Sigmoid colon (tissue), 7 donors: ENCODE data around the gene IFNAR2. TPM values are rescaled to one million over a fixed set of nuclear protein-coding genes. Genes with fewer than 3 reads are reported as not detected.

Experiments used
- DNase-seq: peaks from one replicate; pipeline ENCODE4 v3.0.0-alpha.2; 2019
- H3K27ac ChIP-seq, 4 donors: fragments of 200-600 bp; sonication (generic); one replicate each; pipeline ENCODE4 v1.5.1; 2016 to 2019; ENCODE audit warnings: mild to moderate bottlenecking in 1 of 4
- H3K27me3 ChIP-seq, 3 donors: fragments of 200-600 bp; sonication (generic); one replicate each; pipeline ENCODE4 v1.5.1; 2019; ENCODE audit warnings: mild to moderate bottlenecking in 1 of 3
- H3K36me3 ChIP-seq, 4 donors: fragments of 200-600 bp; sonication (generic); one replicate each; pipeline ENCODE4 v1.5.1; 2016 to 2019
- H3K4me1 ChIP-seq, 4 donors: fragments of 200-600 bp; sonication (generic); one replicate each; pipeline ENCODE4 v1.5.1; 2017 to 2019
- H3K4me3 ChIP-seq, 4 donors: fragments of 200-600 bp; sonication (generic); one replicate each; pipeline ENCODE4 v1.5.1; 2017 to 2019; ENCODE audit warnings: mild to moderate bottlenecking in 2 of 4, moderate library complexity in 1 of 4
- H3K9me3 ChIP-seq, 4 donors: fragments of 200-600 bp in 3 of 4; sonication (generic) in 3 of 4; one replicate each; pipeline versions ENCODE4 v1.5.1 to v1.6.1; 2013 to 2019
- EP300 ChIP-seq, 4 donors: sonication (generic); formaldehyde crosslinking; IDR thresholded peaks; one replicate each; pipeline ENCODE4 v1.6.1; 2017; ENCODE audit warnings: antibody characterized with exemption in 4 of 4
- POLR2A ChIP-seq, 2 donors: fragments of 450-650 bp; IDR thresholded peaks; one replicate each; pipeline ENCODE4 v1.6.1; 2016; ENCODE audit warnings: antibody characterized with exemption in 2 of 2, mild to moderate bottlenecking in 2 of 2, moderate library complexity in 2 of 2
- POLR2AphosphoS5 ChIP-seq, 4 donors: sonication (generic); formaldehyde crosslinking; IDR thresholded peaks; one replicate each; pipeline ENCODE4 v1.6.1; 2017; ENCODE audit warnings: antibody characterized with exemption in 4 of 4
- WGBS, 2 donors: extraction: QIAGEN DNeasy Blood & Tissue Kit; methylation state at CpG; one replicate each; pipeline ENCODE4 v1.1.7; 2013; 5-methylcytosine and 5-hydroxymethylcytosine counted together
- intact Hi-C: fragments of 100-400 bp; cut with DNase I; formaldehyde crosslinking; loops from one replicate; pipeline ENCODE4 v1.15.1; 2023
- polyA plus RNA-seq, 3 donors: library from polyadenylated mRNA; stranded (reverse); fragments of 200-250 nt; gene quantifications; one replicate each; pipeline ENCODE4 v1.2.3, GENCODE V29; 2013
- total RNA-seq, 4 donors: library from RNA; depleted of rRNA; stranded (reverse); fragments of >200 nt; gene quantifications; one replicate each; pipeline ENCODE4 v1.1.0, GENCODE V29; 2016
- TF ChIP-seq, protein P1 (sequence below), 4 experiments: fragments of 450-650 bp in 3 of 4; fragments of 200-600 bp in 1 of 4; IDR thresholded peaks; one replicate each; pipeline ENCODE4 v1.5.1; 2016 to 2019; ENCODE audit warnings: antibody characterized with exemption in 4 of 4, mild to moderate bottlenecking in 3 of 4, moderate library complexity in 2 of 4
- donor health status: healthy with polysubstance abuse.
- donor health status: Bipolar disorder and iron deficiency.
- donor health status: healthy.

Gene IFNAR2
- total and polyA plus RNA-seq, 7 donors: 6.6 to 19.0 (median 11.1) TPM

DNA sequence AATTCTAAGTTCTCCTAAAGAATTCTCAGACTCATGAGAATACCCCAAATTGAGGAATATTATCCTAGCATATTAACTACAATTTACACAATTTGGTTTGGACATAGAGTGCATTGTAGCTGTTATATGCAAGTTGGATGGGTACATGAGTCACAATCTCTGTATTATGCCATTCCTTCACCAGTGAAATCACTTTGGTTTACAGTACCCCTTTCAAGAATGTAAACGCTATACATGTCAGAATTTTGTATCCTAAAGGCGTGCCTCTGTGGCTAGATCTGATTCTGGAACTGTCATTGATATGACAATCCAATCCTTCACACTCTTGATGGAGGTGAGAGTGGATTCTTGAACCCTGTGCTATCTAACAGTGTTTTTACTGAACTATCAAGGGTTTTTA lies 29.7 kb downstream of the IFNAR2 start:
- no peak for DNase-seq
- TF ChIP-seq POLR2AphosphoS5 (IDR thresholded peaks at IDR 0.05): no peak
- TF ChIP-seq, protein P1, sequence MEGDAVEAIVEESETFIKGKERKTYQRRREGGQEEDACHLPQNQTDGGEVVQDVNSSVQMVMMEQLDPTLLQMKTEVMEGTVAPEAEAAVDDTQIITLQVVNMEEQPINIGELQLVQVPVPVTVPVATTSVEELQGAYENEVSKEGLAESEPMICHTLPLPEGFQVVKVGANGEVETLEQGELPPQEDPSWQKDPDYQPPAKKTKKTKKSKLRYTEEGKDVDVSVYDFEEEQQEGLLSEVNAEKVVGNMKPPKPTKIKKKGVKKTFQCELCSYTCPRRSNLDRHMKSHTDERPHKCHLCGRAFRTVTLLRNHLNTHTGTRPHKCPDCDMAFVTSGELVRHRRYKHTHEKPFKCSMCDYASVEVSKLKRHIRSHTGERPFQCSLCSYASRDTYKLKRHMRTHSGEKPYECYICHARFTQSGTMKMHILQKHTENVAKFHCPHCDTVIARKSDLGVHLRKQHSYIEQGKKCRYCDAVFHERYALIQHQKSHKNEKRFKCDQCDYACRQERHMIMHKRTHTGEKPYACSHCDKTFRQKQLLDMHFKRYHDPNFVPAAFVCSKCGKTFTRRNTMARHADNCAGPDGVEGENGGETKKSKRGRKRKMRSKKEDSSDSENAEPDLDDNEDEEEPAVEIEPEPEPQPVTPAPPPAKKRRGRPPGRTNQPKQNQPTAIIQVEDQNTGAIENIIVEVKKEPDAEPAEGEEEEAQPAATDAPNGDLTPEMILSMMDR (IDR thresholded peaks at IDR 0.05): no peak
- TF ChIP-seq POLR2A (IDR thresholded peaks at IDR 0.05): no peak
- no peak for TF ChIP-seq EP300 (IDR thresholded peaks at IDR 0.05)
- Histone ChIP-seq H3K9me3 (no peaks in the 10 kb centered on the region), H3K36me3 (peaks cover 0 to 53% (median 19%) of the 10 kb centered on the region in 4 donors), H3K27ac (no peak overlapping the region), H3K4me3 (no peak overlapping the region), H3K4me1 (no peaks in the 10 kb centered on the region), H3K27me3 (no peaks in the 10 kb centered on the region)
- 84 to 85% methylated on average over 2 of the region's 2 CpGs for WGBS, 2 donors
- intact Hi-C loops: no loop called here

DNA sequence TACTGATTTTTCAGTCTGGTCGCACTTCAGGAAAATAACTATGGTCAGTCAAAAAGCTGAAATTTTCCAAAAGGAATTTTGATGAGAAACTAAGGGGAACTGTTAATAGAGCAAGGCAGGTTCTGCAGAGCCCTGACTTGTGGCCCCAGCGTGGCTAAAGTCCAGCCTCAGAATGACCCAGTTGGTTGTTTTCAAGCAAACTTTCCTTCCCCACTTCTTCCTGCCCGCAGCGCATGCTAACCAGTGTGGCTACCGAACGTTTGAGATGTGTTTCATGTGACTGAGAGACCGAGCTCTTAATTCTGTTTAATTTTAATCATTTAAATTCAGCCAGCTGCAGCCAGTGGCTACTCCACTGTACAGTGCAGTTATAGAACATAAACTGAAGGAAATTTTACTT lies 30.3 kb downstream of the IFNAR2 start:
- intact Hi-C loops: no loop called here
- peaks cover 0 to 47% (median 17%) of the 10 kb centered on the region in 4 donors for H3K36me3 ChIP-seq
- H3K9me3 ChIP-seq: no peaks in the 10 kb centered on the region
- no peak for TF ChIP-seq POLR2A (IDR thresholded peaks at IDR 0.05)
- TF ChIP-seq, protein P1 (IDR thresholded peaks at IDR 0.05): no peak
- TF ChIP-seq EP300 (IDR thresholded peaks at IDR 0.05): no peak
- TF ChIP-seq POLR2AphosphoS5 (IDR thresholded peaks at IDR 0.05): no peak
- H3K27ac ChIP-seq: no peak overlapping the region
- DNase-seq: no peak
- no peaks in the 10 kb centered on the region for H3K4me1 ChIP-seq
- H3K27me3 ChIP-seq: no peaks in the 10 kb centered on the region
- WGBS, 2 donors: 73 to 83% methylated on average over 7 of the region's 7 CpGs
- H3K4me3 ChIP-seq: no peak overlapping the region

DNA sequence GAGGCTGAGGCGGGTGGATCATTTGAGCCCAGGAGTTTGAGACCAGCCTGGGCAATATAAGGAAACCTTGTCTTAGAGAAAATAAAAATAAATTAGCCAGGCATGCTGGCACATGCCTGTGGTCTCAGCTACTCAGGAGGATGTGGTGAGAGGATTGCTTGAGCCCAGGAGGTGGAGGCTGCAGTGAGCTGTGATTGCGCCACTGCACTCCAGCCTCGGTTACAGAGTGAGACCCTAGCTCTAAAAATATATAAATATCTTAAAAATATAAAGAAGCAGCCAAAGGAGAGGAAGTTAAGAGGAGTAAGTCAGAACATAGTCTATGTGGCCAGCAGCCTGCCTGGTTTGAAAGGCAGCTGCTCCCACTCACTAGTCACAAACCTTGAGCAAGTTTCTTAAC lies 31.9 kb downstream of the IFNAR2 start:
- peaks cover 0 to 30% (median 17%) of the 10 kb centered on the region in 4 donors for H3K36me3 ChIP-seq
- H3K27ac ChIP-seq: no peak overlapping the region
- intact Hi-C loops: no loop called here
- H3K4me3 ChIP-seq: no peak overlapping the region
- TF ChIP-seq EP300 (IDR thresholded peaks at IDR 0.05) (peak in 1 of 4 donors; percentile 3), POLR2AphosphoS5 (IDR thresholded peaks at IDR 0.05) (no peak)
- H3K4me1 ChIP-seq: peaks cover 0 to 10% (median 3%) of the 10 kb centered on the region in 4 donors
- no peaks in the 10 kb centered on the region for H3K9me3 ChIP-seq
- no peak for DNase-seq
- WGBS, 2 donors: 56 to 81% methylated on average over 3 of the region's 3 CpGs
- H3K27me3 ChIP-seq: no peaks in the 10 kb centered on the region

DNA sequence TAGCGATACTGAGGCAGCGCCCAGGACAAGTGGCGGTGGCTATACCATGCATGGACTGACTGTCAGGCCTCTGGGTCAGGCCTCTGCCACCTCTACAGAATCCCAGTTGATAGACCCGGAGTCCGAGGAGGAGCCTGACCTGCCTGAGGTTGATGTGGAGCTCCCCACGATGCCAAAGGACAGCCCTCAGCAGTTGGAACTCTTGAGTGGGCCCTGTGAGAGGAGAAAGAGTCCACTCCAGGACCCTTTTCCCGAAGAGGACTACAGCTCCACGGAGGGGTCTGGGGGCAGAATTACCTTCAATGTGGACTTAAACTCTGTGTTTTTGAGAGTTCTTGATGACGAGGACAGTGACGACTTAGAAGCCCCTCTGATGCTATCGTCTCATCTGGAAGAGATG lies 33.2 kb downstream of the IFNAR2 start:
- Histone ChIP-seq H3K4me3 (no peak overlapping the region), H3K9me3 (no peaks in the 10 kb centered on the region), H3K36me3 (peaks cover 0 to 18% (median 10%) of the 10 kb centered on the region in 4 donors), H3K4me1 (peaks cover 0 to 18% (median 12%) of the 10 kb centered on the region in 4 donors), H3K27ac (no peak overlapping the region), H3K27me3 (no peaks in the 10 kb centered on the region)
- WGBS, 2 donors: 96% methylated on average over 11 of the region's 11 CpGs
- intact Hi-C loops: no loop called here
- DNase-seq: no peak
- TF ChIP-seq POLR2AphosphoS5 (IDR thresholded peaks at IDR 0.05) (no peak), POLR2A (IDR thresholded peaks at IDR 0.05) (no peak), EP300 (IDR thresholded peaks at IDR 0.05) (no peak)
- TF ChIP-seq, protein P1 (IDR thresholded peaks at IDR 0.05): no peak

DNA sequence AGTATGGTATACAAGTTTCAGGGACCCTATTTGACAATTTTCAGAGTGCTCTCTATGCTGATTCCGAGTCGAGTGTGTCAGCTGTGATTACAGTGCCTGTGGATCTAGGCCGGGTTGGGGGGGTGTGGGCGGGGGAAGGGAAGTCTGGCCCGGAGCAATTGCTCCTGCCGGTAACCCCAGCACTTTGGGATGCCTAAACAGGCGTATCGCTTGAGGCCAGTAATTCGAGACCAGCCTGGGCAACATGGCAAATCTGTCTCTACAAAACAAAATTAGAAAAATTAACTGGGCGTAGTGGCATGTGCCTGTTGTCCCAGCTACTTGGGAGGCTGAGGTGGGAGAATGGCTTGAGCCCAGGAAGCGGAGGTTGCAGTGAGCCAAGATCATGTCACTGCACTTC lies 34.8 kb downstream of the IFNAR2 start:
- H3K9me3 ChIP-seq: no peaks in the 10 kb centered on the region
- H3K4me1 ChIP-seq: peaks cover 0 to 18% (median 14%) of the 10 kb centered on the region in 4 donors
- H3K36me3 ChIP-seq: peaks cover 0 to 23% (median 9%) of the 10 kb centered on the region in 4 donors
- H3K27me3 ChIP-seq: no peaks in the 10 kb centered on the region
- 93 to 94% methylated on average over 11 of the region's 11 CpGs for WGBS, 2 donors
- TF ChIP-seq EP300 (IDR thresholded peaks at IDR 0.05) (no peak), POLR2A (IDR thresholded peaks at IDR 0.05) (no peak), POLR2AphosphoS5 (IDR thresholded peaks at IDR 0.05) (no peak)
- TF ChIP-seq, protein P1 (IDR thresholded peaks at IDR 0.05): no peak
- intact Hi-C loops: no loop called here
- H3K4me3 ChIP-seq: no peak overlapping the region
- DNase-seq: no peak
- no peak overlapping the region for H3K27ac ChIP-seq
